Kidney capillary endothelial cell (primary cell): ENCODE results near the gene RGPD5.
"Not testable (repeated sequence)": the region's sequence is repeated elsewhere in the genome, so short reads cannot be mapped to it uniquely, and the experiment has no call there.

Experiments
- DNase-seq: peaks from one replicate; pipeline ENCODE4 v3.0.0-alpha.2; 2018; ENCODE audit warnings: low spot score

RGPD5 gene

GRCh38 chr2:109794074-109794737, at the start of gene RGPD5:
Gene RGPD5, plus strand, starts transcription at chr2:109794305. Its CDS starts 161 bp downstream, at chr2:109794466.
- DNase-seq = not testable (repeated sequence)

- DNase-seq = not testable (repeated sequence)
Measured at GRCh38 chr2:109751572-109751971, 42.5 kb upstream of the RGPD5 start.

DNA sequence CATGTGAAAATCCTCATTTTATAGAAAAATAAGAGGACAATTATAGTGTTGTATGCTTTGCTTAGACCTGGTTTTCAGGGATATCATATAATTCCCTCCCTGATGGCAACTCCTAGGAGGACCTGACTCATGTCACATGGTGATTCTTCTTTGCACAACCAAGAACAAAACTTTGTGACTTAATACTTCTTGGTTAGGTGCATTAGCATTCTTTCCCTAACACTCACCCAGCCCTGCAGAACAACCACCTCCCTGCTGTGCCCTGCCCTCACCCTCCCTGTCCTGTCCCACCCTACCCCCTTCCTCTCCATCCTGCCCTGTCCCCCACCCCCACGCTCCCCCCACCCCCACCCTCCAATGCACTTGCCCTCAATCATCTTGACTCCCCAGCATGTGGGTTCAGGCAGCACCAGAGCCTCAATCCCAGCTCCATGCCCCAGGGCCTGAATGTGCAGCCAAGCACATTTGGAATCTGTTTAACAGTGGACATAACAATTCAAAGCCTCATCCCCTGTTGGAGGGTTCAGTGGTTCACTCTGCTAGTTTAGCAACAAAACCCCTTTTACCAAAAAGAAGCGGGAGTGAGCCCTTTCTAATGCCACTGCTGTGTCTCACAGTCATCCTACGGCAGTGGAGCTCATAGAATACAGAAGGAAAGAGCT, 36.8 kb upstream of the RGPD5 start:
- not testable (repeated sequence) for DNase-seq

DNA sequence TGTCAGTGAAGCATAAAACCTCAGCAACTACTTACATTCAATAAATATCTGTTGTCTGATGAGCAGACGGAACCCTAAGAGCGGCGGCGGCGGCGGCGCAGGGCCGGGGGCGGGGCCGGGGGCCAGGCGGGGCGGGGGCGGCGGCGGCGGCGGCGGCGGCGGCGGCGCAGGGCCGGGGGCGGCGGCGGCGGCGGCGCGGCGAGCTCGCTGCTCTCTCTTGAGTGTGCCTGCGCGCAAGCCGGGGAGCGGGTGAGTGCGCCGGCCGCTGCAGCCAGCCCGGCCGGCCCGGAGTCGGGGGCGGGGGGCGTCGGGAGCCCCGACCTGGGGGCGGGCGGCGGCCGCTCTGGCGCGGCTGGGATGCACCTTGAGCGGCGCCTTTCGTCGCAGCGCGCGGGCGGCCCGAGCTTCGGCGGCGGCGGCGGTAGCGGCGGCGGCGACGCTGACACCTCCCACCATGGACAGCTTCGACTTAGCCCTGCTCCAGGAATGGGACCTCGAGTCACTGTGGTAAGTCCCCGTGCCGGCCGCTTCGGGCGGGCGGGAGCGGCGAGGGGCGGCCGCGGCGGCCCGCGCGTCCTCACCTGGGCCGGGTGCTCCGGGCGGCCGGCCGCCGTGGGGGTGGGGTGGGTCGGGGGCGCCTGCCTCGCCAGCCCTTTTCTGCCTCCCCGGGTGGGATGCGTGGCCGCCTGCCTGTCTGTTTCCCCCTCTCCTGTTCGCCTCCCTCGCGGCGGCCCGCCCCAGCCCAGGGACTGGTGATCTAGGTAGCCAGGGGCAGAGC, 33.7 kb upstream of the RGPD5 start:
- DNase-seq = not testable (repeated sequence)

GRCh38 chr2:109761043-109761454, 33.1 kb upstream of the RGPD5 start:
- DNase-seq = not testable (repeated sequence)

- not testable (repeated sequence) for DNase-seq
Measured at GRCh38 chr2:109761976-109762375, 32.1 kb upstream of the RGPD5 start.

DNA sequence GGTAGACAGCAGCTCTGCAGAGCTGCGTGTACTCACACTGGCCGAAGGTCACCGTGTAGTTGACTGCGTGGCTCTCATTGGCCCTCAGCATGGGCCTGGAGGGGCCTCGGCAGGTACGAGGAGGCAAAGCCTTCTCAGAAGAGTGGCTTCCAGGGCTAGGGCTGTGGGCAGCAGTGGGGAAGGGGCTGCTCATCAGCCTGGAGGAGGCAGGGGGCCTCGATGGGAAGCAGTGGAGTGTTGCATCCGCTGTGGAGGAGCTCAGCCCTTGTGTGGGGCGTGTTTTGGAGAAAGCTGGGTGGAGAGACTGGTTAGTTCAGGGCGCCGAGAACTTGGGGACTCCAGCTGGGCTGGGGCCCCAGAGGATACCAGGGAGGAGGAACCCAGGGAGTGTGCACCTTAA, 28.0 kb upstream of the RGPD5 start:
- DNase-seq = not testable (repeated sequence)

DNA sequence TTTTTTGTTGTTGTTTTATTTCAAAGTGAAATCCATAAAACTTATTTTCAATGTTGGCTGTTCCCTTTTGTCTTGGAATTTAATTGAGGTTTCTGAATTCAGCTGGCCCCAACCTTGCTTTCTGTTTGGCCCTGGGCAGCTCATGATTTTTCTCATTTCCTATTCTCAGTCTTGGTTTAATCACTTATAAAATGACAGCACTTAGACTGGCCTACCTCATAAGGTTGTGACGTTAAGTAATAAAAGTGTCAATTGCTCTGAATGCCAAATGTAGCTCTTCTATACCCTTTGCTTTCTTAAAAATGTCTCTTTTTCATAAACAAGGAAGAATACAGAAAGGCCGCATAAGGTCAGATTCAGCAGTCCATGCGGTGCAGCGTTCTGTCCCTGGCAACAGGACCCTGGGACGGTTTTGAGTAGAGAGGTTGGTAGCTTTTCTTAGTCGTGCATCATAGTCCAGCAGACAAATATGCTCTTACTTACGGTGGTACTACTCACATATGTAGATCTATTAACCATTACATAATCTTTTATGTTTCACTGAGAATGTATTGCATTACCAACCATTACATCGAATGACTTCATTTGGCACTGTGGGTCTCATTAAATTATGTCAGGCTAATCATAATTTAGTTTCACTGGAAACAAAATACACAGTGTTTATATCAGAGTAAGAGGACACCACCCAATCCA, 27.1 kb upstream of the RGPD5 start:
- not testable (repeated sequence) for DNase-seq

DNA sequence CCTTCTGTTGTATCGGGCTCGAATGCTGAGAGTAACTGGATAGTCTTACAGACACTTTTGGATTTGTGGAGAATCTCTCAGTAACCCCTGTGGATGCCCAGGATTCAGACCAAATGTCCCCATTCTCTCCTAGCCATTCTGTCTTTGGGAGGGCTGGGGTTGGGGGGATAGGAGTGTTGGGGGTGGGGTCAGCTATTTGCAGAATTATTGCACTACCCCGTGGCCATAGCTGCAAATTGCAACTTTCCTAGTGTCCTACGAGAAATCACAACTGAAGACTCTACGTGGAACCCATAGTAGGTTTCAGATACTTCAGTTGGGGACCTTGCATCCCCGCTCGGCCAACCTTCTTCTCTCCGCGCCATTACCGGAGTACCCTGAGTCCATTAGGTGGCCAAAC, 25.2 kb upstream of the RGPD5 start:
- DNase-seq = not testable (repeated sequence)

DNA sequence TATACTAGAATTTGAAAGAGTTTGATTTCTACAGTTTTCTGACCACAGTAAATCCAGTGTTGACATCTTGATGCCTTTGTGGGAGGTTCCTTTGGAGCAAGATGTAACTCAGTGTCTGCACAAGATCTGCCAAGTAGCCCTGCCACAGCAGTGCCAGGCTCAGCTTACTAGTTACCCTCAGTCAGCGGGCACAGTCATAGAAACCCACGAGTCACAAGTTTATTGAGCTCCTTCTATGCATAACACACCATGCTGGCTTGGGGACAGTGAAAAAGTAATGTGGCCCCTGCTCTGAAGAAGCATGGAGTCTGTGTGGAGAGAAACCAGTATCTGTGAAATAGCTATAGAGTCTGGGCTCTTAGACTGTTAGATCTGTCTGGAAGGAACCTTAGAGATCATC, 15.0 kb upstream of the RGPD5 start:
- DNase-seq = not testable (repeated sequence)

DNA sequence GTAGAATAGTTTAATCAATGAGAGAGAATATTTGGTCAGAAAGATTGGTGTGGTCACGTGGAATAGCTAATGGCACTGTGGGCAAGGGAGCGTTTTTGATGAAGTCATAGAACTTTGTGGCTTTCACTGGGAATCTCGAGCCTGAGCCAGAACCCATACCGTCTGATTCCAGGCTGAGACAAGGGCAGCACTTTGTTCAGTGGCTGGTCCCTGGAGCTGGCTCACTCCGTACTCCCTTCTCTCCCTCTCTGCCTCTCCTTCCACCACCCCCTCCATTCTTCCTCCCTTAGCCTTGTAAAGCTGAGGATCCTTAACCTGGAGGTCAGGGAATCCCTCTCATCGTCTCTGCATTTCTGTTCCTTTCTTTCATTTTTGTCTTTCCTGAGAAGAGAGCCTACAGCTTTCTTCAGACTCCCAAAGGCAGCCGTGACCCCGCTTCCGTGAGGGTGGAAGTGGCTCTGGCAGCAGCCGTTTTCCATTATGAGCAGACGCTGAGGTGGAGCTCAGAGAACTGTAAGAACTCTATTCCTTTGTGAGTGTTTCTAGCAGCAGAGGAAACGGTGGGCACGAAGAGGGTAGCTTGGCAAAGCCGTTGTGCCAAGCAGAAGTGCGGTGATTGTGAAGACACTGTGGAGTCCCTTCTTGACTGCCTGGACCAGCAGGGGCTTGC, 12.8 kb upstream of the RGPD5 start:
- not testable (repeated sequence) for DNase-seq

- not testable (repeated sequence) for DNase-seq
Measured at GRCh38 chr2:109782446-109782993, 11.6 kb upstream of the RGPD5 start.

DNA sequence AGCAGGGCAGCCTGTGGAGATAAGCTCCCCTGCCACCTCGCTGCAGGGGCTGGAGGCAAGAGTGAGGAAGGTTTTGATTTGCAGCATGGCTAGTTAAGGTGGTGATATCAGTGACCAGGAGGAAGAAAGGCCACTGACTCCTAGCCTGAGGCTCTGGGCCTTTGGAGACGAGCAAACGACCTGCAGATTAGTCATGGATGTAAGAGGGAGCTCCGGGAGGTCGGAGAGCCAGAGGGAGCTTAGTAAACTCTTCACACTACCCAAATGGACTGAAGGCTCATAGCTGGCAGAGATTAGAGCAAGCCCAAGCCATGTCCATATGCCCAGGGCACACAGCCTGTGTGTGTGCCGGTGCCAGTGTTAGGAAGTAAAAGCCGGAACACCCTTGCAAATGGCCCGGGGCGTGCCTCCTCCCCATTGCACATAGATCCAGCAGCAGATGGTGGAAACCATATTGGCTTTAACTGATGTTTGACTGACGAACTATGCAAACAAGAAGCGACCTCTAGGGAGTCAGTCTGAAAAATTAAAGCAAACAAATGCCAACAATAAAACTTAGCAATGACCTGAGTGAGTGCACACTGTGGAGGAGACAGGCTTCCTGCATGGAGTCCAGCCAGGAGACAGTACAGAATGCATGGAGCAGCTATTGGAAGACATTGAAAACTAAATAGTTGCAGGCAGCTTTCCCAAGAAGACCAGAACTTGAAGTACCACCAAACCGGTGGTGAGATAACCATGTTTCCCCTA, 2.4 kb upstream of the RGPD5 start:
- DNase-seq = not testable (repeated sequence)

DNA sequence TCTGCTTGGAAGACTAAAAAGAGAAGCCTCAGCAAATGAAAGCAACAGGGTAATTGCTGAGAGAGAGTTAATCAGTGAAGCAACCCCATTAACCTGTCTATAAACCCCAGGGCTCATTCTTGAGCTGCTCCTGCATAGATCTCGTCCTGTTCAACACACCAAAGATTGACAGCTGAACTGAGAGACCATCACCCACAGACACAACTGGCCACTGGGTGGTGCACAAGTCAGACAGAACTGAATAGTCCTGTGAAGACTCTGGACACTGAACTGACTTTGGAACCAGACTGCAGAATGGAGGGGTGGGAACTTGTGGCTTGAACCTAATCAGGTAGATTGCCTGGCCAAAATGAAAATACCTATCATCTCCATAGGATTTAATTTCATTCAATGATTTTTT, 1.4 kb upstream of the RGPD5 start:
- not testable (repeated sequence) for DNase-seq

DNA sequence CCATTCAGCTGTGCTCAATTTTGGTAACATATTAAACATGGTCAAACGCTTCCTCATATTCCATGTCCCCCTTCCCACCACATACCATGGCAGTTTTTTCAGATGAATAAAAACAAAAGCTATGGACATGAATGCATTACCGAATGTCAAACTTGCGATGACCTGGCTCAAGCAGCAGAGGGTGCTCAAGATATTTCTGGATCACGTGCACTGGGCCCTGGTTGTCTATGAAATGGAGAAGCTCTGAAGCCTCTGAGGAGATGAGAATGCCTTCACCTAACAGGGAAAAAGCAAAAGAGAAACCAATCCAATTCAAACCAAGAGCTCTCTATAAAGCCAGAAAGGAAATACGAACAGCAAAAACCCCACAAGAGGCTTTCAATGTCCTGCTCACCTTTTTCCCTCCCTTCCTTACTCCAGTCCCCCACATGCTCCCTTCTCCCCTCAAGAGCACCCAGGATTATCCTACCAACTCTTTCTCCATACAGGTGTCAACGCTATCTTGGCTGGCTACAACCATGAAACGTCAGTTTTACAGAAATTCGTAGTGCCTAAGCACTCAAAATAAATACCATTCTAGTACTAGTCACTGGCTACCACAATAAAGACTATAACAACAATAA, 77.1 kb downstream of the RGPD5 start:
- DNase-seq = not testable (repeated sequence)

GRCh38 chr2:109876625-109877024, 82.5 kb downstream of the RGPD5 start:
- DNase-seq = not testable (repeated sequence)

DNA sequence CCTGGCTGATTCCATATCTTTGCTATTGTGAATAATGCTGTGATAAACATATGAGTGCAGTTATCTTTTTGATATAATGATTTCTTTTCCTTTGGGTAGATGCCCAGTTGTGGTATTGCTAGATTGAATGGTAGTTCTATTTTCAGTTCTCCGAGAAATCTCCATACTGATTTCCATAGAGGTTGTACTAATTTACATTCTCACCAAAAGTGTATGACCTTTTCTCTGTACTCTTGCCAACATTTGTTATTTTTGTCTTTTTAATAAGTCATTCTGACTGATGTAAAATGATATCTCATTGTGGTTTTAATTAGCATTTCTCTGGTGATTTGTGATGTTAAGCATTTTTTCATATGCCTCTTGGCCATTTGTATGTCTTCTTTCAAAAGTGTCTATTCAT, 88.0 kb downstream of the RGPD5 start:
- DNase-seq = not testable (repeated sequence)

- not testable (repeated sequence) for DNase-seq
Measured at GRCh38 chr2:109888414-109888813, 94.3 kb downstream of the RGPD5 start.

- not testable (repeated sequence) for DNase-seq
Measured at GRCh38 chr2:109889909-109890308, 95.8 kb downstream of the RGPD5 start.

GRCh38 chr2:109891024-109891423, 96.9 kb downstream of the RGPD5 start:
- not testable (repeated sequence) for DNase-seq
